GM23338 (cell line): ENCODE results near the gene OCA2. TPM values are rescaled to one million over a fixed set of nuclear protein-coding genes. Genes with fewer than 3 reads are reported as not detected.

Experiments used
- ATAC-seq: fragments of 200-7000 bp; cut with Tn5 transposase; 3 replicates; pipeline ENCODE4 v1.9.1; 2020
- DNase-seq: peaks from one replicate; pipeline ENCODE4 v3.0.0-alpha.2; 2015; ENCODE audit warnings: low spot score
- H2AFZ ChIP-seq: fragments of 200-600 bp; sonication (generic); 2 replicates; pipeline ENCODE4 v1.8.0; 2016; ENCODE audit warnings: antibody characterized with exemption, mild to moderate bottlenecking, moderate library complexity
- H3F3A ChIP-seq: fragments of 200-600 bp; sonication (generic); replicated peaks from 2 replicates; pipeline ENCODE4 v1.8.0; 2017; ENCODE audit warnings: antibody characterized with exemption, mixed run types, low read depth
- H3K27ac ChIP-seq: fragments of 200-600 bp; sonication (generic); 2 replicates; pipeline ENCODE4 v1.6.1; 2016; ENCODE audit warnings: low read depth
- H3K27me3 ChIP-seq: fragments of 200-600 bp; sonication (generic); 2 replicates; pipeline ENCODE4 v1.8.0; 2016; ENCODE audit warnings: mild to moderate bottlenecking, mixed run types, moderate library complexity; ENCODE audit not compliant: insufficient read depth
- H3K36me3 ChIP-seq: fragments of 200-600 bp; sonication (generic); 2 replicates; pipeline ENCODE4 v1.8.0; 2016; ENCODE audit warnings: mild to moderate bottlenecking; ENCODE audit not compliant: insufficient read depth
- H3K4me1 ChIP-seq: fragments of 200-600 bp; sonication (generic); 2 replicates; pipeline ENCODE4 v1.8.0; 2016; ENCODE audit warnings: mild to moderate bottlenecking, moderate library complexity; ENCODE audit not compliant: insufficient read depth
- H3K4me2 ChIP-seq: fragments of 200-600 bp; sonication (generic); 2 replicates; pipeline ENCODE4 v1.7.1; 2017; ENCODE audit warnings: mixed run types
- H3K4me3 ChIP-seq: fragments of 200-600 bp; sonication (generic); 2 replicates; pipeline ENCODE4 v1.6.1; 2016; ENCODE audit warnings: mixed run types
- H3K79me2 ChIP-seq: fragments of 200-600 bp; sonication (generic); replicated peaks from 2 replicates; pipeline ENCODE4 v1.8.0; 2017; ENCODE audit warnings: mild to moderate bottlenecking; ENCODE audit not compliant: insufficient read depth
- H3K9me2 ChIP-seq: fragments of 200-600 bp; sonication (generic); 2 replicates; pipeline ENCODE4 v1.8.0; 2017; ENCODE audit not compliant: insufficient read depth
- H4K20me1 ChIP-seq: fragments of 200-600 bp; sonication (generic); replicated peaks from 2 replicates; pipeline ENCODE4 v1.8.0; 2017; ENCODE audit warnings: mild to moderate bottlenecking; ENCODE audit not compliant: insufficient read depth
- H3K27ac Mint-ChIP-seq: 2 replicates; pipeline ENCODE4 v1.8.0; 2020; ENCODE audit warnings: inconsistent platforms, mild to moderate bottlenecking, moderate library complexity, mixed read lengths
- H3K27me3 Mint-ChIP-seq: 3 replicates; pipeline ENCODE4 v1.8.0; 2022; ENCODE audit warnings: low read depth, mild to moderate bottlenecking, moderate library complexity, mixed read lengths, inconsistent platforms; ENCODE audit not compliant: insufficient read depth, poor library complexity
- H3K36me3 Mint-ChIP-seq: 3 replicates; pipeline ENCODE4 v1.8.0; 2021; ENCODE audit warnings: low read depth, mild to moderate bottlenecking, inconsistent platforms, moderate library complexity, mixed read lengths
- H3K4me1 Mint-ChIP-seq: 3 replicates; pipeline ENCODE4 v1.8.0; 2020; ENCODE audit warnings: mild to moderate bottlenecking, inconsistent platforms, mixed read lengths
- H3K4me3 Mint-ChIP-seq: 3 replicates; pipeline ENCODE4 v1.8.0; 2021; ENCODE audit warnings: moderate library complexity, mild to moderate bottlenecking, inconsistent platforms, mixed read lengths
- H3K9me3 Mint-ChIP-seq: 3 replicates; pipeline ENCODE4 v1.8.0; 2020; ENCODE audit warnings: moderate library complexity, mild to moderate bottlenecking, inconsistent platforms, mixed read lengths
- CREB1 ChIP-seq: fragments of 250-450 bp; sonication (Bioruptor Pico); IDR thresholded peaks from 2 replicates; pipeline ENCODE4 v1.5.0; 2020; ENCODE audit warnings: low read depth, mild to moderate bottlenecking, moderate library complexity
- CTCF ChIP-seq, 2 experiments: fragments of 200-600 bp in 1 of 2; sonication (generic) in 1 of 2; conservative IDR thresholded peaks; 2 replicates each; pipeline versions ENCODE4 v1.5.1 to v1.6.1; 2016 to 2017; ENCODE audit warnings: antibody characterized with exemption in 2 of 2, low read depth in 2 of 2, mild to moderate bottlenecking in 2 of 2, moderate library complexity in 1 of 2
- ETS1 ChIP-seq: IDR thresholded peaks from 2 replicates; pipeline ENCODE4 v1.6.1; 2016; ENCODE audit warnings: antibody characterized with exemption
- EZH2phosphoT487 ChIP-seq: fragments of 200-600 bp; sonication (generic); IDR thresholded peaks from one replicate; pipeline ENCODE4 v1.8.1; 2018; ENCODE audit warnings: antibody characterized with exemption; ENCODE audit not compliant: unreplicated experiment
- JUNB ChIP-seq: IDR thresholded peaks from one replicate; pipeline ENCODE4 v1.6.1; 2016; ENCODE audit warnings: antibody characterized with exemption; ENCODE audit not compliant: unreplicated experiment
- NANOG ChIP-seq: IDR thresholded peaks from 2 replicates; pipeline ENCODE4 v1.6.1; 2016; ENCODE audit warnings: antibody characterized with exemption, borderline replicate concordance
- POLR2AphosphoS5 ChIP-seq: IDR thresholded peaks from 2 replicates; pipeline ENCODE4 v1.6.1; 2016; ENCODE audit warnings: antibody characterized with exemption, low read depth
- REST ChIP-seq: IDR thresholded peaks from one replicate; pipeline ENCODE4 v1.6.1; 2018; ENCODE audit warnings: antibody characterized with exemption; ENCODE audit not compliant: unreplicated experiment
- STAT1 ChIP-seq: IDR thresholded peaks from one replicate; pipeline ENCODE4 v1.6.1; 2016; ENCODE audit warnings: antibody characterized with exemption; ENCODE audit not compliant: unreplicated experiment
- ZNF114 ChIP-seq: fragments of 250-450 bp; sonication (Bioruptor Pico); IDR thresholded peaks from 2 replicates; pipeline ENCODE4 v1.5.0; 2020; ENCODE audit warnings: mild to moderate bottlenecking, moderate library complexity
- polyA plus RNA-seq: library from polyadenylated mRNA; unstranded; fragments of >200 nt; fragmentation: Nextera tagmentation; extraction: Ambion mirVana; gene quantifications from 2 replicates; pipeline ENCODE4 v1.2.1, GENCODE V29; 2016
- total RNA-seq: library from RNA; depleted of rRNA; stranded (reverse); fragments of >200 nt; shearing (Covaris generic); gene quantifications from 2 replicates; pipeline ENCODE4 v1.2.3, GENCODE V29; 2014

The OCA2 gene
- total and polyA plus RNA-seq, 2 experiments from 2014 or later = 0.40 to 0.69 TPM

GRCh38 chr15:28104326-28104725 lies 5.2 kb upstream of the OCA2 start (continued):
- TF ChIP-seq ETS1 (no peak), CTCF (conservative IDR thresholded peaks at IDR 0.05; ENCODE audit: low read depth in 2 of 2) (no peak), CREB1 (CRISPR knock-in tag) (no peak), STAT1 (no peak), POLR2AphosphoS5 (no peak), EZH2phosphoT487 (no peak)

GRCh38 chr15:28103831-28104230 lies 4.7 kb upstream of the OCA2 start:
- Histone ChIP-seq H3K27me3 (peaks cover 61% of the 10 kb centered on the region), H3F3A (no peaks in the 10 kb centered on the region; the same call in 1 of the 2 replicates), H3K36me3 (no peaks in the 10 kb centered on the region), H3K9me2 (no peaks in the 10 kb centered on the region), H2AFZ (no peak overlapping the region), H3K79me2 (no peaks in the 10 kb centered on the region), H3K4me2 (no peak overlapping the region), H3K27ac (no peak overlapping the region), H4K20me1 (no peaks in the 10 kb centered on the region), H3K4me1 (peaks cover 4% of the 10 kb centered on the region), H3K4me3 (no peak overlapping the region)
- Mint-ChIP-seq H3K4me3 (no peak overlapping the region; the same call in 2 of the 3 replicates), H3K27ac (no peak overlapping the region), H3K4me1 (peaks cover 18% of the 10 kb centered on the region), H3K36me3 (no peaks in the 10 kb centered on the region; the same call in 2 of the 3 replicates), H3K27me3 (peaks cover 62% of the 10 kb centered on the region), H3K9me3 (peaks cover 4% of the 10 kb centered on the region; the same call in 1 of the 3 replicates)
- DNase-seq (no peak), ATAC-seq (no peak)
- no peak for TF ChIP-seq POLR2AphosphoS5
- TF ChIP-seq CREB1 (CRISPR knock-in tag) = no peak
- TF ChIP-seq ZNF114 = no peak
- no peak for TF ChIP-seq JUNB
- TF ChIP-seq NANOG = no peak
- TF ChIP-seq REST = no peak
